Measurements from ENCODE around the gene RGS14.
A peak's percentile ranks its signal among the peaks of the same experiment; 100 is the strongest.

RGS14 gene

DNA sequence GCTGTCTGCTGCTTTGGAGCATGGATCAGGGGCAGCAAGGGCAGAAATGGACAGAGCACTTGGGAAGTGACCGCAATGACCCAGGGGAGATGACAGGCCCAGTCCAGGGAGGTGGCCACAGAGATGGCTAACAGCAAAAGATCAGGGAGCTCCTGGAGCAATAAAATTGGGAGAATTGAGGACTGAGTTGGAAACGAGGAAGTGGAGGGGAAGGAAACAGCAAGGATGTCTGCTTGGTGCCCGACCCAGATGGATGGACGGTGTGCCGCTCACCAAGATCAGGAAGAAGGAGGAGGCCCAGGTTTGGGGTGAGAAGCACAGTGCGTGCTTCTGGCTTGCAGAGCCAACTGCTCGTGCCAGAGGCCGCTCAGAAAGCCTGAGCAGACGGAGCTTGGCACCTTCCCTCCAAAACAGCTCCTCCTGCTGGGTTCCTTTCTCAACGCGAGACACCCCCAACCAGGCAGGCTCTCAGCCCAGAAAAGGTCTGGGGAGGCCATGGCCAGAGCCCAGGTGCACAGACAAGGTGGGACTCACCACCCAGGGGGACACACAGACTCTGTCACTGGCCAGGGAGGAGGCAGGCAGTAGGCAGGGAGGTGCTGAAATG is 24.8 kb downstream of the RGS14 start:
- DNase-seq = no peak

- DNase-seq = no peak
Measured at GRCh38 chr5:177383181-177383580, 25.5 kb downstream of the RGS14 start.

DNA sequence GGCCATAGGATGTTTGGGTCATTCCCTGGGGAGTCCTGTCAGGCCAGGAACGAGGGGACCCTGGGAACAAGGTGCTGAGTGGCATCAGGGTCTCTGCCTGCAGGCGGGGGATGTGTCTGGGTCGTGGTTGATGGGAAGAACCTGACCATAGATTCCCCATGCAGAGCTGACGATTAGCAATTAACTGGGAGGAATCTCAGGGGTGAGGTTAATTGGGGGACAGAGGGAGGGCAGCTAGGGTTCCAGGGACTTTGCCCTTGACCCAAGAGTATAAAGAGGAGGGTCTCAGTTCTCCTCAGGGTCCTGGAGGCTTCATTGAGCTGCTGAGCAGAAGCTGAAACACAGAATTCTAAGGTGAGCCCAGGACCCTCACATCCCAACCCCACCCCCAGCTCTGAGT is 26.4 kb downstream of the RGS14 start, which contains the start of gene SLC34A1:
Gene SLC34A1 (plus strand): TSS at position 301 of the 400 bp plus-strand sequence. CDS start 1,308 bp downstream, outside the sequence.
- no peak for DNase-seq

DNA sequence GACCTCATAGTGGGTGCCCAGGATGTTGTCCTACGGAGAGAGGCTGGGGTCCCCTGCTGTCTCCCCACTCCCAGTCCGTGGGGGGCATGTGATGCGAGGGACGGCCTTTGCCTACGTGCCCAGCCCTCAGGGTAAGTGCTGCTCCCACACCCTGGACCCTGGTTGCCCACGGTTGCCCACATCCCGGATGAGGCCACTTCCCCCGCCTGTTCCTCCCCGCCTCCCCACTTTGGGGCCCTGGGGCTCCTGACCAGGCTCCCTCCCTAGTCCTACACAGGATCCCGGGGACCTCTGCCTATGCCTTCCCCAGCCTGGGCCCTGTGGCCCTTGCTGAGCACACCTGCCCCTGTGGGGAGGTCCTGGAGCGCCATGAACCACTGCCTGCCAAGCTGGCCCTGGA is 28.0 kb downstream of the RGS14 start:
- no peak for DNase-seq

DNA sequence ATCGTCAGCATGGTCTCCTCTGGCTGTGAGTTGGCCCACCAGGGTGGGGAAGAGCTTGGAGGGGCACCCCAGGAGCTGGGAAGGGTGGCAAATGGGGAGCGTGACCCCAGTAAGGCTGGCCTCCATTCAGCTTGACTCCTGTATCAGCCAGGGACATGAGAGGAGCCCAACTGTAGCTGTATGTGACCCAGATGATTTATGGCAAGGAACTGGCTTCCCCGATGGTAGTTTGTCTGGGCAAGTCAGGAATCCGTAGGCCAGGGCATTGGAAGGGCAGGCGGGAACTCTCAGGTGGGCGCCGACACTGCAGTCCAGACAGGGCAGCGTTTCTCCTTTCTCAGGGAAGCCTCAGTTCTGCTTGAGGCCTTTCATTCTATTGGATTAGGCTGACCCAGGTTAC is 28.8 kb downstream of the RGS14 start:
- no peak for DNase-seq

DNA sequence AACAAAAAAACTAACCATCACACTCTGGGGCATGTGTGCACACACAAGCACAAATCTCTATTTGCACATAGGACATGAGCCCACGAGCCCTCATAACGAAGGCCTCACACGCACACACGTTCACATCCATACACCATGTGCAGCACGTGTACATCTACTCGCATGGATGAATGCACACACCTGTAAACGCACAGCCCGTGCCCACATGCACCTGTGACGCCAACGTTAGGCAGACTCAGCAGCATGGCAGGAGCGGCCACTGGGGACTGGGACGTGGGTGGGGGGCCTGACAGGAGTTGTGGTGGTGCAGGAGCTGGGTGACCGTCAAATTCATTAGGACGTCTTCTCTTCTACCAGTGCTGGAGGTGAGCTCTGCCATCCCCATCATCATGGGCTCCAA is 29.7 kb downstream of the RGS14 start:
- DNase-seq = no peak

DNA sequence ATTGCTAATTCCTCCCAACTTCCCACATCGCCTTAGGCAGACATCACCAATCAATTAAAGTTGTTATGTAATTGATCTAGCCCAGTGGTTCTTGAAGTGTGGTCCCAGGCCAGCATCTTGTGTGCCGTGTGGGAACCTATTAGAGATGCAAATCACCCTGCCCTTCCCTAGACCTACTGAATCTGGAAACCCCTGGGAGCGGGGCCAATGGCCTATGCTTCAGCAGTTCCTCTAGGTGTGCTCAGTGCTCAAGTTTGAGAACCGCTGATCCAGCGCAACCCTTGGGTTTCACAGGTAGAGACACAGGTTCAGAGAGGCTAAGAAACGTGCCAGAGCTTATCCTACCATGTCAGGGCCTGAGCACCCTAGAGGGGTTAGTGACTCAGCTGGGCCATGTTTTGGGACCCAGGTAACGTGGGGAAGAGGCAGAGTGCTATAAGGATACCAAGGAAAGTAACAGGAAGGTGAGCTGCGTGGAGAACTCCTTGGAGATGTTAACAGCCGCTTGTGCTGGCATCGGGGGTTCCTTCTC is 30.9 kb downstream of the RGS14 start:
- DNase-seq = no peak

- no peak for DNase-seq
Measured at GRCh38 chr5:177389241-177390169, 31.8 kb downstream of the RGS14 start.

GRCh38 chr5:177390363-177391300 is 32.9 kb downstream of the RGS14 start:
- peak; percentile 94 for DNase-seq

DNA sequence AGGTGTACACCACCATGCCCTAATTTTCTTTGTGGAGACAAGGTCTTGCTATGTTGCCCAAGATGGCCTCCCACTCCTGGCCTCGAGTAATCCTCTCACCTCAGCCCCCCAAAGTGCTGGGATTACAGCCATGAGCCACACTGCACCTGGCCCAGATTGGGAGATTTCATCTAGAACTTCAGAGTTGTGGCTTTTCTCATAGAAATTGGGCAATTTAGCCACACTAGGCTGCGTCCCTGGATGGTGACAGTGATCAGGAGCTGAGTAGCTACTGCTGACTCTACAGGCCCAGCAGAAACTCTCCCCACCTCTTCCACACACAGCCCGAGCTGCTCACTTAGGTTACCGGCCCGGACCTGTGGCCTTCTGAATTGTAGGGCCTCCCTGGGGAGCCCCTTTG is 35.0 kb downstream of the RGS14 start:
- DNase-seq = no peak

DNA sequence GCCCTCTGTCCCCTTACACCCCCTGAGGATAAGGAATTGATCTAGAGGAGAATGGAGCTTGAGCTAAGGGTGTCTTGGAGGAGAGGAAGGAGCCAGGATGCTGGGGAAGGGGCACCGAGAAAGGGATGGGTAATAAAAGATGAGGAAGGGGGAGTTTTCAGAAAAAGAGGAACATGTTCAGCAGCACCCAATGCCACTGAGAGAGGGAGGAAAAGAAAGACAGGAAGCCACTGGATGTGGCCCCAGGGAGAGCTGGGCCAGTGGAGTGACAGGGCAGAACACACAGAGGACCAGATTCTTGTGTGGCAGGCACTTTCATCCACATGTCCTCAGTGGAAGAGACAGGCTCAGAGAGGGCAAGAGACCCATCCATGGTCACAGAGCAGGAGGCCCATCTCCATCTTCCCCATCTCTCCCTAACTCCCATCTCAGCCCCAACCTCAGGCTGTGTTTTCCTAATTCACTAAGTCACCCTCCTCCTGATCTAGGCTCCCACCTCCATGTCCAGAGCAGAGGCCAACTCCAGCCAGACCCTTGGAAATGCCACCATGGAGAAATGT is 35.6 kb downstream of the RGS14 start:
- DNase-seq = no peak

DNA sequence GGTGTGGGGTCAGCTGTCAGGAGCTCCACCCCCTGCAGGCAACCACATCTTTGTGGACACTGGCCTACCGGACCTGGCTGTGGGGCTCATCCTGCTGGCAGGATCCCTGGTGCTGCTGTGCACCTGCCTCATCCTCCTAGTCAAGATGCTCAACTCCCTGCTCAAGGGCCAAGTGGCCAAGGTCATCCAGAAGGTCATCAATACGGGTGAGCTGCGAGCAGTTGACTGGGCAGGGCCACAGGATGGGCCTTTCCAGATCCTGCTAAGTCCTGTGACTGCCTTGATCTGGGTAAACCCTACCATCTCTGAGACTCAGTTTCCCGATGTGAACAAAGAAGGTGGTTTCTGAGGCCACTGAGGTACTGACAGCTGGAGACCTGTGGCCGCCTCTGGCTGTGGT is 36.3 kb downstream of the RGS14 start:
- DNase-seq = no peak

GRCh38 chr5:177396078-177396477 is 38.4 kb downstream of the RGS14 start:
- no peak for DNase-seq

GRCh38 chr5:177396807-177397206 is 39.1 kb downstream of the RGS14 start:
- DNase-seq = no peak

DNA sequence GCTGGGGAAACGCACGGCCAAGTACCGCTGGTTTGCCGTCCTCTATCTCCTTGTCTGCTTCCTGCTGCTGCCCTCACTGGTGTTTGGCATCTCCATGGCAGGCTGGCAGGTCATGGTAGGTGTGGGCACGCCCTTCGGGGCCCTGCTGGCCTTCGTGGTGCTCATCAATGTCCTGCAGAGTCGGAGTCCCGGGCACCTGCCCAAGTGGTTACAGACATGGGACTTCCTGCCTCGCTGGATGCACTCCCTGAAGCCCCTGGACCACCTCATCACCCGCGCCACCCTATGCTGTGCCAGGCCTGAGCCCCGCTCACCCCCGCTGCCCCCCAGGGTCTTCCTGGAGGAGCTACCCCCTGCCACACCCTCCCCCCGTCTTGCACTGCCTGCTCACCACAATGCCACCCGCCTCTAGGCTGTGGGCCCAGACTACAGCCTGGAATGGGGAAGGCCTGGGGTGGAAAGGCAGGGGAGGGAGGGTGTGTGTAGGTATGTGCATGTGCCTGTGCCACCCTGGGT is 40.2 kb downstream of the RGS14 start:
- no peak for DNase-seq

DNA sequence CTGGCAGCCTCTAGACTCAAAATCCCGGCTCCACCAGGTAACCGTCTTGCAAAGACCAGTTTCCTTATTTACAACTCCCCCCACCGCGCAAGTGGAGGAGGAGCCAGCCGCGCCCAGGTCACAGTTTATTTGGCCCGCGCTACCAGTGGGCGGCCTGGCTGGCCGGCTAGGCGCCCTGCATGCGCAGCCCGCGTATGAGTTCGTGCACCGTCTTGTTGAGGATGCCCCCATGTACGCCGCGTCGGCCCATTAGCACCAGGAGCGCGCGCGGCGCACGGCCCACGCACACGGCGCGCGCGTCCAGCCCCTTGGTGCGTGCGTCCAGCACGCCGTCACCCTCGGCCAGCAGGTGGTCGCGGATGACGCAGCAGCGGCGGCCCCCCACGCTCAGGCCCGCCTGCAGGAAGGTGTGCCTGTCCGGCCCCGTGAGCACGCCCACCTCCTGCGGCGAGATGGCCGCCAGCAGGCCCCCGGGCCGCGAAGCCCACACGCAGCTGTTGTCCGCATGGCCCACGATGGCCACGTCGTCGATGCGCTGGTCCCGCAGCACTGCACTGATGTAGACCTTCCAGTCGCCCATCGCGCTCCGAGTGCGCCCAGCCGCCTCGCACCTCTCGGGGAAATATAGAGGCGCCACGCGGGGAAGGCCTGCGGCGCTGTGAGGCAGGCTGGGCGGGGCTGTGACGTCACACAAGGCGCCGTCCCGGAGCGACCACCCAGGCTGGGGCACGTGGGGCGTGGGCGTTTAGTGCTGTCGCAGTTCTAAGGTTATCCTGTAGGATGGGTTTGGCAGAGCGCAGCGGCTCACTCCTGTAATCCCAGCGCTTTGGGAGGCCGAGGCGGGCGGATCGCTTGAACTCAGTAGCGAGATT is 42.5 kb downstream of the RGS14 start, which contains the start of gene PFN3:
Gene PFN3 (minus strand): TSS at position 665 of the 872 bp plus-strand sequence. CDS start 85 bp downstream, at position 580.
- DNase-seq = no peak

GRCh38 chr5:177402271-177403043 is 44.7 kb downstream of the RGS14 start:
- peak; percentile 82 for DNase-seq

DNA sequence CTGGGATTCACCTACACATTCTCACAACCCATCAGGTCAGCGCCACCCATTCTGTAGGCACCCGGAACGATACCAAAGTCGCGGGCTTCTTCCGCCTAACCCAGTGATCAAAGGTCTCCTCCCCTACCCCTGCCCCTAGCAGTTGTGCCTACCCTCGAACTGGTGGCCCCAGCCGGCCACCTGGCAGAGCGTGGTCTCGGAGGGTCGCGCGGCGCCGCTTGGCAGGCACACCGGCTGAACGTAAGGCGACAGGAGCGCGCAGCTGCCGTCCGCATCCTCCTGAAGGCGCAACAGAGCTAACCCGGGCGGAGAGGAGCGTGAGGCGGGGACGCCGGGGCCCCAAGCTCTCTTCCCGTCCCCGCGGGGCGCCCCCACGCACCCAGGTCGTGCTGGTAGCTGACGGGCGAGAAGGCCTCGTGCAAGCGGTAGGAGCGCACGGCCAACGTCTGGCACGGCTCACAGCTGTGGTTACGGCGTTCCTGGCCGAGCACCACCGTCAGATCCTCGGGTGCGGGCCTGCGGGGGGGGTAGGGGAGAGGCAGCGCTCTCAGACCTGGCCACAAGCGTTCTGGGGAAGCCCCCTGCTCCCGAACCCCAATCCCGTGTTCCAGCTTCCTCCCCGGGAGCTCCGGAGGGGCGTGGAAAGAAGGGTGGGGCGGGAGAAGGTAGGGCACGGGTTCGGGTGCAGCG is 45.5 kb downstream of the RGS14 start:
- DNase-seq = peak; percentile 76

DNA sequence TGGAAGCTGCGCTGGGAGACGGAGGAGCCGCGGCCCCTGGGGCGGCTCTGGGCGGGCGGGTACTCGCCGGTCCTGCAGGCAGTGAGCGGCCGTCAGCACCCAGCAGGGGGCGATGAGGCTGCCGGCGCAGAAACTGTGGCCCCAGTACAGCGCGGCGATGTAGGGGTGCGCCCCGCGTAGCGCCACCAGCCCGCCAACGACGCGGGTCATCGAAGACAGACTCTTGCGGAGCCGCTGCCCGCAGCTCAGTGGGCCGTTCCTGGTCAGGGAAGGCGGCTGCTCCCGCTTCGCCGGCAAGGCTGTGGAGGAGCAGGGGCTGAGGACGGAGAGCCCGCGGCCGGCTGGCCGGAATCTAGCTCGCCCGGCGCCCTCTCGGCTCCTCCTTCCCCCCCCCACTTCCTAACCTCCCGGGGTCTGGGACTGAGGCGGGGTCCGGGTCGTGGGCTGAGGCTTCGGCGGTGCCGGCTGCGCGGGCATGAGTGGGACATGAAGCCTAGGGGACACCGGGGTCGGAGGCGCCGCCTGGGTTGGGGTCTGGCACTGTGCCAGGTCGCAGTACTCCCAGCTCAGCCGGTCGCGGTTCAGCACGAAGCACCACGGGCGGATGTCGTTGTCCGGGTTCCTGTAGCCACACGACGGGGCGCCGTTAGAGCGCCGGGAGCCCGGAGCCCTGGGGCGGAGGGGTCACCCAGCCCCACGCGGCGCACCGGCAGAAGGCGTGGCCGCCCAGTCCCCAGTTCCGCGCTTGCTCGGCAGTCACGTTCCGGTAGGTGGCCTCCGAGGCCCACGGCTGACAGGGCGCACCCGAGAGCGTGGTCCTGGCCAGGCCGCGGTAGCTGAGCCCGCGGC is 46.3 kb downstream of the RGS14 start:
- peak; percentile 91 for DNase-seq
